HG02759 (cell line): ENCODE results near the gene CAMK1D.

Source experiments
- ATAC-seq: cut with Tn5 transposase; IDR thresholded peaks from one replicate; pipeline ENCODE4 v1.9.1; 2021; ENCODE audit warnings: mild to moderate bottlenecking, moderate library complexity; ENCODE audit not compliant: unreplicated experiment

Gene CAMK1D

DNA sequence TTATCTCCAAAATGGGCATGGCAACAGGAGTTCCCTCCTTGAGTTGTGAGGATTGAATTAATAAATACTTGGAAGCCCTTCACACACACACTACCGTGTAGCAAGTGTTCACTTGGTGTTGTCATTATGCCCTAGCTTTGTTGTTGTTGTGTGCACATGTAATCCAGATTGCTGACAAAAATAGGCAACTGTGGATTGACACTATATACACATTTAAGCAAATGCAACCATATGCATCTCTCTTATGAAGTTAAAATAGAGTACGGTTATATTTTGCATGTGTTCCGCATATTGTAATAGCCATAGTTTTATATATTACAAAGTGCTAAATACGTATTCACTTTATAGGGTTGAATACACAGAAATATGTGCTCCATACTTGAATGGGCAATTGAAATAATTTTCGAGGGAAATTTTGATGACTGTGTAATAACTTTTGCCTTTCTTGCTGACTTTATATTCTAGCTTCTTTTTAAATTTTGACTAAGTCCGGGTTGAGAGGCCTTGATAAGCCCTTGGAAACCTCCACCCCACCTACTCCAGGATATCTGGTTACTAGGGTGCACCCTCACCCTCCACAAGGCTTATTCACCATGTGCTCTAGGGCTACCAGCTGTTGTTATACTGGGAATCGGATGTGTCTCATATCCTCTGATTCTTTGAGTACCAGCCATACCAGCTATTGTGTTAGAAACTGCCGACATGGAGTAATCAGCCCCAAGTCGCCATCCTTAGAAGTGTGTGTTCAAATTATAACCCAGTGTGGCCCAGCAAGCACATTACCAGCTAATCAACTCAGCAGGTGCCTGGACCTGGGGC lies 265.0 kb downstream of the CAMK1D start:
- no peak for ATAC-seq

DNA sequence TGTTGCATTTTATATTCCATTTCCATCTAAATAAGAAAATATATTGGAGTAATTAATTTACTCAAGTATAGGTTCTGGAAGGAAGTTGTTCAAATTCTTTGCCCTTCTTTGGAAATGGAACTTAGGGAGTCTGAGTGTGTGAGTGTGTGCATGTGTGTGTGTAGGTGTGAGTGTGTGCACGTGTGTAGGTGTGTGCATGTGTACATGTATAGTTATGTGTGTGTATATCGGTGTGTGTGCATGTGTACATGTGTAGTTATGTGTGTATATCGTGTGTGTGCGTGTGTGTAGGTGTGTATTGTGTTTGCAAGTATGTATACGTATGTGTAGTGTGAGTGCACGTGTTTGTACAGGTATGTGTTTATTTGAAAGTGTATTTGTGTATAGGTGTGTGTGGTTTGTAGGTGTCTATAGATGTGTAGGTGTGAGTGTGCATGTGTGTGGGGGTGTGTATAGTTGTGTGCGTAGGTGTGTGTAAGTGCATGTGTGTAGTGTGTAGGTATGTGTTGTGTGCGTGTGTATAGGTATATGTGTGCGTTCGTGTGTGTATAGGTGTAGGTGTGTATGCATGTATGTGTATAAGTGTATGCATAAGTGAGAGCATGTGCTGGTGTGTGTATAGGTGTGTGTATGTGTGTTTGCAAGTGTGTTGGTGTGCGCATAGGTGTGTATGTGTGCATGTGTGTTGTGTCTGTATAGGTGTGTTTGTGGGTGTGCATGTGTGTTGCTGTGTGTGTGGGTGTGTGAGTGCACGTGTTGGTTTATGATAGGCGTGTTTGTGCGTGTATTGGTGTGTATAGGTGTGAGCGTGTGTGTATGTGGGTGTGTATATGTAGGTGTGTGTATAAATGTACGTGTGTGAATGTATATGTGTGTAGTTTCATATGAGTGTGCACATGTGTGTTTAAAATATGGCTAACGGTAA lies 266.2 kb downstream of the CAMK1D start:
- ATAC-seq: no peak

DNA sequence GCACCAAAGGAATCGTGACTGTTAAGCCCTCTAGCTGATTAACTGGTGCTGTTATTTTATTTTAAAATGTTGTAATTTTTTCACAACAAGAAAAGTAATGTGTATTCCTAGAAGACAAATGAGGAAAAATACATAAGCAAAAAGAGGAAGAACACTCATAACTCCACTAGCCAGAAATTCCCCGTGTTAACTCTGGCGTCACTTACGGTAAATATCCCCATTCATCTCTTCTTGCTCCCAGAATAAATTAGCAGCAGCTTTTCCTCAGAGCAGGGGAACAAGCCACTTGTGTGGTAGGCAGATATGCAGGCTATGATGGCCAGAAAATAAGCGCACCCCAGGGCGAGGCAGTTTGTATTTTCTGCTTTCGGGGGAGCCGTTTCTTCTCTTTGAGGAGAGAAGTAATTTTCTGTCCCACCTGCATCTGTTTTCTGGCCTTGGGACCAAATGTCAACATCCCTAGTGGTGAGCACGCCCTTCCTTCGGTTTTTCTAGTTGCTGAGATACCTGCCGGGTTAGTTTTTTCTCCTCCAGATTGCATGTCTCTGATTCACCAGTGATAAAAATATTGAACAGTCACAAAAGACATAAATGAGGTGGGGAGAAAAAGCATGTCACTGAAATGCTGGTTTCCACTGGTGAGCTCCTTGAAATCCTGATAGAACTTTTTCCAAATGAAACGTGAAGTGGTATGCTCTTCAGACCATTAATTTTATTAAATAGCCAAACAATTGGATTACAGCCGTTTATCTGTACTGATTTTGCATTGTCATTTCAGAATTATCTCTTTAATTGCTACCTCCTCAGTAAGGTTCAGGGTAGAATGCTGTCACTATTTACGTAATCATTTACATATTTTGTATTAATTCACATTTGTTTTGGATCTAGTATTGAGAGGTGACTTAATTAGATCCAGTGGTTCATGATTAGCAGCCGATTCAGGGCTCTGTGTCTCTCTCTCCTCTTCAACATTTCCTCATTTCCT lies 268.1 kb downstream of the CAMK1D start:
- ATAC-seq: no peak

DNA sequence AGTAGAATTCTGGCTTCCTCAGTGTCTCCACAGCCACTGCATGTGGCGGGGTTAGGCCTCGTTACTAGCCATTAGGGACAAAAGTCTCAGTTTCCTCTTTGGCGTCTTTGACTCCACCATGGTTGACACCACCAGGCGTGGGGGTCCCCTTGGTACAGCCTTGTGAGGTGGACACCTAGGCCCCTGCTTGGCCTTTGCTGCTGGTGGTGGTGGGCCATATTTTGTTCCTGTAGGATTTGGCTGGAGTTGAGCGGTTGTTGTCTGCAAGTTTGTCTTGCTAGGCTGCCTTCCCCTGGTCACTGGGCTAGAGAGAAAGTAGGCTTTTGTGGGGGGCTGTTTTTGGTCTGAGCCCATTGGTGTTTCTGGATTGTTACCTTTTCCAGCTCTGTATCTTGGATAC lies 272.7 kb downstream of the CAMK1D start:
- no peak for ATAC-seq

DNA sequence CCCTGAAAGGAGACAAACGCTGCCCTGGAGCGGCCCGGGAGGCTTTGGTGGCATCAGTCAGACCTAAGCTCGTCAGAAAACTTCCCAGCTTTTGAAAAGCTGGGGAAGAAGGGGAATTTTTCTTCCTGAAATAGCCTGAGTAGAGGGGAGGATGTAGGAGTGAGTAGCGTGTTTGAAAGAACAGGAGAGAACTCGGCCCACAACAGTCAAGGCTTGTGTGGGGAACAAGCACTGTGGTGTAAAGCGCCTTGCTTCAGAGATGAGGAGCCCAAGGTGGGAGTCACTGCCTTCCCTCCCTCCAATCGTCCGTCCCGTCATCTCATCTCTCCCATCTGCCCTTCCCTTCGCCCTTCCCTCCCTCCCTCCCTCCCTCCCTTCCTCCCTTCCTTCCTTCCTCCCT lies 273.3 kb downstream of the CAMK1D start:
- no peak for ATAC-seq

DNA sequence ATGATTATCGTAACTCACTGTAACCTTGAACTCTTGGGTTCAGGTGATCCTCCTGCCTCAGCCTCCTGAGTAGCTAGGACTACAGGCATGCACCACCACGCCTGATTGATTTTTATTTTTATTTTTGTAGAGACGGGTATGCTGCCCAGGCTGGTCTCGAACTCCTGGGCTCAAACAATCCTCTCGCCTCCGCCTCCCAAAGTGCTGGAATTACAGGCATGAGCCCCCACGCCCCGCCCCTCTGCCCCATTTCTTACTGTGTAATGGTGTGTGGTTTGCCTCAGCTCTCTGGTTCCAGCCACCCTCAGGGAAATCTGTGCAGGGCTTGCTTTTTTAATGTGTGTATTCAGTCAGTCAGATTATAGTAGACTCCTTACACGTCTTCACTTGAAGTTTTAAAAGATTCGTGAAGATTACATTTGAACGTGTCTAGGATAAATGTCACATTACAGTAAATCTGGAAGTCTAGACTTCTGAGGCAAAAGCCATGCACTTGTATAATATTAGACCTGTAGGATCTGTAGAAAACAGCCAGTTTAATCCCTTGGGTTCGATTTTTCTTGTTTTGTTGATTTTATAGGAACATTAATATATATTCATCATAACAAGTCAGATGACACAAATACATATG lies 276.2 kb downstream of the CAMK1D start:
- ATAC-seq: no peak

DNA sequence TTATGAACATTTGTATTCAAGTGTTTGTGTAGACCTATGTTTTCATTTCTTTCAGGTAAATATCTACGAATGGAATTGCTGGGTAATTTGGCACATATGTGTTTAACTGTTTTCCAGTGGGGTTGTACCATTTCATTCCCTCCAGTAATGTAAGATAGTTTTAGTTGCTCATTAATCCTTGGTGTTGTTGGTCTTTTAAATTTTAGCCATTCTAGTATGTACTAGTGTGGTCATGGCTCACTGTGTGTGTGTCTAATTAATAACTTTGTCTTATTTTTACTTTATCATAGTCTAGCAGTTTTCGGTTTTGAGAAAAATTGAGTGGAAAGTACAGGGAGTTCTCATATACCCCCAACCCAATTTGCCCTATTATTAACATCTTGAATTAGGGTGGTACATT lies 278.8 kb downstream of the CAMK1D start:
- peak; percentile 44 for ATAC-seq

DNA sequence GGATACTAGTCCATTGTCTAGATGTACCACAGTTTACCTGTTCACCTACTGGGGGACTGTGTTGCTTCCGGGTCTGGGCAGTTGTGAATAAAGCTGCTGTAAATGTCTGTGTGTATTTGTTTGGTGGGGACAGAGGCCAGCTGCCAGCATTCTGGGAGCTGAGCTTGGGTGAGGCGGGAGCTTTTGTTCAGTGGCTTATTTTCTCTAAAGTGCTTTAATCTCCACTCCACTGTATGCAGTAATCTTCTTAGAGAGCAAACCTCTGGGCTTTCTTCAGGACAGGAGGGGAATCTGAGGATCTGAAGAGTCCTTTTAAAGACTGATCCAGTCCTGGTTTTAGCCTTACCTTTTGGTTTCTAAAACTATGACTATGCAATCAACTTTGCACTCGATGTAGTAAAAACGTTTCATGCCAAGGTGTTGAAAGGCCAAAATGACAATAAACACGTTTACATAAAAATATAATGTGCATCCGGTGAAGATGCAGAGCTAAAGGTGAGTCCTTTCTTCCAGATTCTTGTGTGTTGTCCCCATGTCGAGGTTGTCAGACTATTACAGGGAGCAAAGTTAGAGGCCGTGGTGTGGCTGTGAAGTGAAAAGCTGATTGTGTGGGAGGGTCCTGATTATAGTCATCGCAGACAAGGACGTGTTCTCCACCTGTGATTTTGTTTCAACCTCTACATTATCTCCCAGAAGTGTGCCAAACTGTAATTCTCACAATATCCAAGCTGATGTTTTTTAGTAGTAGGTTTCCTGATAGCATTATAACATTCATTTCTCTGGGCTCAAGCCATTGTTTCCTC lies 279.8 kb downstream of the CAMK1D start:
- ATAC-seq: no peak

DNA sequence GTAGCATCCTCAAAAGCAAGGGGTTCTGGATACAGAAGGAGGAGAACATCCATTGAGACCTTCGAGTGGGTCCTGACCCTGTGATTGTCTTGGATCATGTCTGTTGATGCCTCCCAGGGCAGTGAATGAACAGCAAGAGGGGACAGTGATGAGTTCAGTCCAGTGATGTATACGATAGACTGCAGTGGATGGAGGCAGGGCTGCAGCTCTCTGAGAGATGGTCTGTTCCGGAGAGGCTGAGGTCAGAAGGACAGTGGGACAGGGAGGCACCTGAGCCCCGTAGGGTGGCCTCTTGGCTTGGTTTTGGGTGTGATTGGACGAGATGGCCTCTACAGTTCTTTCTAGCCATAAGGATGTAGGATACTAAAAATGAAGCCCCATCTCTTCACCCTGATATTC lies 280.4 kb downstream of the CAMK1D start:
- ATAC-seq: no peak

DNA sequence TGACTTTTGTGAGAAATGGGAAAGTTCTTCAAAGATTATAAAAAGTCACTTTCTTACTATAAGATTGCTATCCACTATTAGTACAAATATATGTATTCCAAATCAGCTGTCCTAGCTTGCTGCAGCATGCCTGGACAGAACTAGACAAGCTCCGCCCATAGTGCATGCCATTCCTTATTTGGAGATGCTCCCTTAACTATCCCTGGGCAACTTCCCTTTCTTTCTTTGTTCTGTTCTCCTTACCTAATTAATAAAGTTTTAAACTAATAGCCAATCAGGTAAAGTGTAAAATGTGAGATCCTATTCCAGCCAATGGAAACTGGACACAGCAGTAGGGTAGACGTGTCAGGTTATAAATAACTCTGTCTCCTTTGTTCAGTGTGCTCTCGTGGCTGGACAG lies 281.9 kb downstream of the CAMK1D start:
- ATAC-seq: no peak

DNA sequence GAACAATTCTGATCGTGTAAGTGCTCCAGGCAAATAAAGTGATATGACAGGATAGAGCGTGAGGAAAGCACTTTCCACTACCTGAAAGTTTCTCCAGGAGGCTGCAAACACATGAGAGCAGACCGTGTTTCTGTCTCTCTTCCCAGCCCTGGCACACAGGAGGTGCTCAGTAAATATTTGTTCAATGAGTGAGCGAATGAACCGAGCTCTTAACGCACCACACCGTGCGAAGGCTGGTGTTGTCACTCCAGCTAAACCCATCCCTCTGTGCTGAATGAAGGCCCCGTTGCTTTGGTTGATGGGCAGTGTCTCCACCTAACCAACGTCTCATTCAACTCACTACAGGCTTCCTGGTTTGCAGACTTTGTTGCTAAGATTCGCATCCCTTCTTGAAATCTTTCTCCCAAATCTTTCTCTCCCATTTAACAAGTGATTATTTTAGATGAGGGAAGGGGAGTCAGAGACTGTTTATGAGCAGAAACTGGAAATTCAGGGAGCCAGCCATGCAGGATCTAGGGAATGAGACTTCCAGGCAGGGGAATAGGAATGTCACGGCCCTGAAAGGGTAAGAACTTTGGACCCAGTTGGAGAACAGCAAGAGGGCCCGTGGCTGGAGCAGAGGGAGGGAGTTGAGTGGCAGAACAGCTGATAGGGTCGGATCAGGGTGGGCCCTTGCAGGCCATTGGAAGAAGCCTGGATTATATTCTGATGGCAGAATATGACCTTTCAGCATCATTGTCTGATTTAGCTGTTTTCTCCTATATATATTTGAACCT lies 282.6 kb downstream of the CAMK1D start:
- ATAC-seq: no peak

DNA sequence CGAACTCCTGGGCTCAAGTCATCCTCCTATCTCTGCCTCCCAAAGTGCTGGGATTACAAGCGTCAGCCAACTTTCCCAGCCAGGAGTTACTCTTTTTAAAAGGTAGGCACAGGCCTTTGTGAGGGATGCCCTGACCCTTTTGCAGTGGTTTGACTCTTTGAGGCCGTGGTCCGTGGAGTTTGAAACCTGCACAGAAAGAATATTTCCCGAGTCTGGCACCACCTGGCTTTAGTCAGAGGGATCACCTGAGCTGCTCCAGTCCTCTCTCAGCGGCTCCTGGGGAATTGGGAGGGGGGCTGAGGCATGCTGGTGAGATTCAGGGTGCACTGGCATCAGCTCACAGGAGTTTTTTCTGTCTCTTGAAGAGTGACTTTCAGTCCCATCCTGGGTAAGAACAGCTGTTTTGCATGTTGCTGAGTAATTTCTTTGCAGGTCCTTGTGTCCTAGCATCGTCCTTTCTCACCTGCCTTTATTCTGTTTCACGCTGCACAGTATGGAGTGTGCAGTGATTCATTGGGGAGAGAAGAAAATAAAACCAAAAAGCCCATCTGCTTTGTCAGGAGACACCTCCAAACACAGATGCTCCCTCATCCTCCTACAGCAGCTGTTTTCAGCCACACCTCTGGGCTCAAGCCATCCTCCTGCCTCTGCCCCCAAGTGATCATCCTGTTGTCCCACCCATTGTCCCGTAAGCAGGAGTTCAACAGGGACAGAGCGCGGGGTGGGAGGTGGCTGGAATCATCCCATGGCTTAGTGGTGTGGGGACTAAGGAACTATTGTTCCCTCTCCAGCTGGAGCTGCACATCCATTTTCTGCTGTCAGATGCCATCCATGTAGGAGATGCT lies 284.7 kb downstream of the CAMK1D start:
- no peak for ATAC-seq

DNA sequence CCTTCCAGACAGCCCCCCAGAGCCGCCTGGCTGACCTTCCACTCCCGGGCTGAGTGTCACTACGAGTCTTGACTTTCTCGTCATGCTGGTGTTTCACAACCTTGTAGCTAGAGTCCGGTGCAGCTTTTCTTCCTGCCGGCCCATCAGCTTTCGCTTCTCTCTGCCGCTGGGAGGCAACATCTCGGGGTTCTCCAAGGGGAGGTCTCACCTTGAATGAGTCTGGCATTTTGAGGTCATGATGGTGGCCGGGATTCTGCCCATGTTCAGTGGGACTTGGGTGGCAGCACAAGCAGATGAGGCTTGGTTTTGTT lies 285.2 kb downstream of the CAMK1D start:
- no peak for ATAC-seq

DNA sequence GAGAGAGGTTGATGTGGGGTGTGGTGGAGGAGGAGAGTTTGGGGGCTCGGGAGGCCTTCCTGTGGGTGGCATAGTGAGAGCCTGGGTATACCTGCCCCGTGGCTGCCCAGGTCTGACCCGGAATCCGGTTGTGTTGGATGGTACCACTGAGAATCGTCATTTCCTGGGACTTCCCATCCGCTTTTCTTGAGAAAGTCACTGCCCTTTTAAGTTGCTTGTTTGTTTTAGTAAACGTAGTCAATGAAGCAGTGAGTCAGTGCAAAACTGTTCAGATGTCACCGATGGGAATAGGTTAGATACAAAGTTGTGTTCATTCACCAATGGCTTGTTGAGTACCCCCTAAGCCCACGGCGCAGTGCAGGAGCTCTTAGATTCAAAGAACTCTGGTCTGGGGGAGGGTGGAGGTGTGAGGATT lies 285.8 kb downstream of the CAMK1D start:
- ATAC-seq: no peak

DNA sequence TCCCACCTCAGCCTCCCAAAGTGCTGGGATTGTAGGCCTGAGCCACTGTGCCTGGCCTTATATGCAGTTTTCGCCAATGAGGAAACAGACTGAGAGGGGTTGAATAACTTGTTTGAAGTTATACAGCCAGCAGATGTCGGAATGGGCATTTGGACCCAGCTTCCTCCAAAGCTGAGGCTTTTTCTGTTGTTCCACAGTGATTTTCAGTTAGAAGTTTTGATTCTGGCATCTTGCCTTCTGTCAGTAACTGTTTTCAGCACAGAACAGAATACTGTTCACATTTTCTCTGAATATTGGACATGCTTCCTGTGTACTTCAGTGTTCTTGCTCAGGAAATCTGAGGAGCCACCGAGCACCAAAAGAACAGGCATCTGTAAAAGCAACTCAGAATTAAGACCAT lies 287.2 kb downstream of the CAMK1D start:
- ATAC-seq: no peak

DNA sequence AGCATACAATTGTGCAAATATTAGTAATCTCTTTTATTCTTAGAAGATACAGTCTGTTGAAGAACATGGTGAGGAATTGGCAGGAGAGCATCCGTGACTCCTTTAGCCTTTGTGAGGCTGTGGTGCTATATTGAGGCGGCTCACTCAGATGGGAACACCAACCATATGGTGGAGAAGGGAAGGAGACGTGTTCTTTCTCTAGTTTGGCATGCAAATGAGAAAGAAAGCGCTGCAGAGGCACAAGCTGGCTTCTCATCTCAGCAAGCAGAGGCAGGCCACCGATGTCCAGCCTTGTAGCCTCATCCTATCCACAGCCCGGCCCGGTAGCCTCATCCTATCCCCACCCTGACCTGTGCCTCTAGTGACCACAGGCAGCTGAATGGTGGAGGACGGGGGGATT lies 288.3 kb downstream of the CAMK1D start:
- no peak for ATAC-seq

DNA sequence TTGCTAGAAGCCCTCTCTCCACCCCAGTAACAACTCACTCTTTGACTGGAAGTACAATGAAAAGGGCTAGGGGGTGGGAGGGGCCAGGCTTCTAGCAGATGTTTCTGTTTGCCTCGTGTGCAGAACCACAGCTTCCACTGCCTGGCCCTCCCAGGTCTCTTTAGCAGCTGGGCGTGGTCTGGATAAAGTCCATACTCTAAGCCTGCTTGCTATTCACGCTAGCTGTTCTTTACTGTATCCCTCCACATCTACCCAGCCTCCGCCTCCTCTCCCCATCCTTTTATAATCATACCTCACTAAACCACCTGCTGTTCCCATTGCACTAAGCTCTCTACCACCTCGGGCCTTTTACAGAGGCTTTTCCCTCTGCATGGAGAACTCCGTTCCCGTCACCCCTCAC lies 288.8 kb downstream of the CAMK1D start:
- peak; percentile 57 for ATAC-seq

DNA sequence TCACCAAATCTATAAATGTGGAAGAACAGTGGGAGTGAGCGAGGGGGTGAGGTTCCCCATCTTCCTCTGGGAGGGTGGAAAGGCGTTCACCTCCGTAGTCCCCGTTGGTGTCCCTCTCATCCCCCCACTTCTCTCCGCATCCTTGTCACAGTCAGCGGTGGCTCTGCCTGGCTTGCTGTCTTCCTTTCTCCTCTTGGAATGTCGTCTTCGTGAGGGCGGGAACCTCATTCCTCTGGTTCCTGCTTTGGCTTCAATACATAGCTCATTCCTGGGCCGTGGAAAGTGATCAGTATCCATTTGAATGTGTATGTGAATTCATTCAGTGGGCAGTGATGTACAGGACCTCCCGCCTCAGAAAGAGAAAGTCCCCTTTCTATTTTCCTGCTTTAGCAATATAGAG lies 289.4 kb downstream of the CAMK1D start:
- ATAC-seq: no peak
